ENCODE results near the gene MLPH. TPM values are rescaled to one million over a fixed set of nuclear protein-coding genes. Genes with fewer than 3 reads are reported as not detected.

MLPH gene
- total RNA-seq, 1 experiment from 2014 or later, result 6.1 TPM

DNA sequence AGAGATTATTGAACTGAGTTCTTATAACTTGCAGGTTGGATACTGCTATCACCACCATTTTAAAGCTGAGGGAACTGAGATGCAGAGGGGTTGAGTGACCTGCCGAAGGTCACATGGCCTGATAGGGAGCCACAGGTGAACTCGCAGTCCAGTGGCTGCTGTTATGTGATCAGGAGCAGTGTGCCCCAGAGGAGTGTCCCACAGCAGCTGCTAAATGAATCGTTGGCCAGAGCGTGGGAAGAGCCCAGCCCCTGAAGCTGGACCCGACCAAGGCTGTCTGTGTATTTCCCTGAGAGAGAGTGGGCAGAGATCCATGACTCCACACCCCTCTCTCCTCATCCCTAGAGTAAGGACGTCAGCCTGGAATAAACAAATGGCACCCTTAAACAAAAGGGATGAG, 52.6 kb downstream of the MLPH start:
- no peaks in the 10 kb centered on the region for H3K36me3 ChIP-seq (replicated peaks; ENCODE audit: control insufficient read depth, insufficient read depth, low read length)

DNA sequence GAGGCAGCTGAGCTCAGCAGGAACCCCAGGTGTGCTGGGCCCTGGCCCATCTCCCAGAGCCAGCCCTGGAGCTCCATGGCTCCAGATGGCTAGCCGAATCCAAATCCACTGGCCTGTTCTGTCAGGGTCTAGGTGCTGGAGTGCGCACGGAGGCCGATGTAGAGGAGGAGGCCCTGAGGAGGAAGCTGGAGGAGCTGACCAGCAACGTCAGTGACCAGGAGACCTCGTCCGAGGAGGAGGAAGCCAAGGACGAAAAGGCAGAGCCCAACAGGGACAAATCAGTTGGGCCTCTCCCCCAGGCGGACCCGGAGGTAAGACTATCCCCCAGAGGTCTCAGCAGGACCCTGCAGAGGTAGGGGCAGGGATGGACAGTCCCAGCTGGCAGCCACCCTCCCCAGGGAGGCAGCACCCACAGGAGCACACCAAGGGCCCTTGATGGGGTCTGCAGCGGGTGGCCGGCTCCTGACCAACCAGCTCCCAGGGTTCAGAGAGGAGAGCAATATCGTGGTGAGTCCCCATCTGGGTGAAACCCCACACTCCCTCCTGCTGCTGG, 53.2 kb downstream of the MLPH start:
- H3K27me3 ChIP-seq (ENCODE audit: control insufficient read depth, insufficient read depth, low read length), result no peaks in the 10 kb centered on the region
- no peak for DNase-seq
- H3K4me3 ChIP-seq (ENCODE audit: insufficient read depth, low read depth, low read length), result no peak overlapping the region
- H3K36me3 ChIP-seq (replicated peaks; ENCODE audit: control insufficient read depth, insufficient read depth, low read length), result no peaks in the 10 kb centered on the region

More for the DNA sequence above, 52.6 kb downstream of the MLPH start:
- Histone ChIP-seq H3K4me3 (ENCODE audit: insufficient read depth, low read depth, low read length) (no peak overlapping the region), H3K27me3 (ENCODE audit: control insufficient read depth, insufficient read depth, low read length) (no peaks in the 10 kb centered on the region)
- no peak for DNase-seq

DNA sequence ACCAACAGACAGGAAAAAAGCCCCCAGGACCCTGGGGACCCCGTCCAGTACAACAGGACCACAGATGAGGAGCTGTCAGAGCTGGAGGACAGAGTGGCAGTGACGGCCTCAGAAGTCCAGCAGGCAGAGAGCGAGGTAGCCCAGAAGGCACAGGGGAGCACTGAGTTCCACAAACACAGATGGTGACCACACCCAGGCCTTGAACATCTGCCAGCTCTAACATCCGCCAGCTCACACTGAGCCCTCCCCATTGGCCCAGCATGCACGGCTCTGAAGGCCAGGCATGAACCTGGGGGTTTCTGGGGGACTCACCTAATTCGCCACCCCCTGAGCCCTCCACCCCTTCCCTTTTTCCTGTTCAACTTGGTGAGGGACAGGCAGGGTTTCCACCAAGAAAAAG, 53.8 kb downstream of the MLPH start:
- H3K4me3 ChIP-seq (ENCODE audit: insufficient read depth, low read depth, low read length), result no peak overlapping the region
- no peak for DNase-seq
- no peaks in the 10 kb centered on the region for H3K27me3 ChIP-seq (ENCODE audit: control insufficient read depth, insufficient read depth, low read length)
- H3K36me3 ChIP-seq (replicated peaks; ENCODE audit: control insufficient read depth, insufficient read depth, low read length), result no peaks in the 10 kb centered on the region

DNA sequence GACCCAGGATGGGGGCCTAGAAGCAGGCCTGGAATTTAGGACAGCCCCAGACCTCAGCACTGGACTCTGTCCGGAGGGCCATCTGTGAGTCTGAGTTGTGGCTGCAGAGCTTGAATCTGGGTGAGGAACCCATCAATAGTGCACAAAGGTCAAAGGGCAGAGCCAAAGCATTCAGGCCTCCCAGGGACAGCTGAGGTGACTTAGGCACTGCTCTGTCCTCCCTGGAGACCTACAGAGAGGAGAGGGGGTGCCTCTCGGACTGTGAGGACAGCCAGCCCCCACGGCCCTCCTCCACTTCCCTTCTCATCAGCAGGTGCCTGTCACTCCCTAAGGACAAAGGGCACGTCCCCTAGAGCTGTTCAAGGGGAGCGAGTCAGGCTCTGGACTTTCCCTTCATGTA, 54.2 kb downstream of the MLPH start:
- no peak overlapping the region for H3K4me3 ChIP-seq (ENCODE audit: insufficient read depth, low read depth, low read length)
- no peaks in the 10 kb centered on the region for H3K27me3 ChIP-seq (ENCODE audit: control insufficient read depth, insufficient read depth, low read length)
- DNase-seq, result peak; percentile 39
- H3K36me3 ChIP-seq (replicated peaks; ENCODE audit: control insufficient read depth, insufficient read depth, low read length), result no peaks in the 10 kb centered on the region

DNA sequence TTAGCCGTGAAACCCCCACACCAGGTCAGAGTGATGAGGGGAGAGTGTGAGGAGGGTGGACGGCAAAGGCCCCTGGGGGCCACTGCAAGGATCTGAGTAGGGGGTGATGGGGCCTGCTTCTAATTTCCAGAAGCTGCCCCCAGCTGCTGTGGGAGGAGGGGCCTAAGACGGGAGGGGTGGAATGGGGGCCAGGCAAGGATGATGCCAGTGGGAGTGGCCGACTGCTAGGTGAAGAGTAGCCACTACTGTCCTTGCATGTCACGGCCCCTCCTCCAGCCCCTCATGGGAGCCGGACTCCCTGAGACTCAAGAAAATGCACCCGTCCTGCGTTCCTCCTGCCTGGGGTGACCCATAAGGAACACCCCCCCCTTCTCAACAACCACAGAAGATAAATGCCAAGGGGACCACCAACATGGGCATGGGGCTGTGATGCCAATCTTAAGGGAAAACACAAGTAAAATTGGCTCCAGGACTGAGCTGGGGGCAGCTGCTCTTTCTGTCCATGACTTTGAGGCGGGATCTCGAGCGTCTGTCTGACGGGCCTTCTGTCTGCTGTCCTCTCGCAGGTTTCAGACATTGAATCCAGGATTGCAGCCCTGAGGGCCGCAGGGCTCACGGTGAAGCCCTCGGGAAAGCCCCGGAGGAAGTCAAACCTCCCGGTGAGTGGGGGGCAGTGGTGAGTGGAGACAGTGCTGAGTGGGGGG, 55.1 kb downstream of the MLPH start:
- DNase-seq, result peak; percentile 59

DNA sequence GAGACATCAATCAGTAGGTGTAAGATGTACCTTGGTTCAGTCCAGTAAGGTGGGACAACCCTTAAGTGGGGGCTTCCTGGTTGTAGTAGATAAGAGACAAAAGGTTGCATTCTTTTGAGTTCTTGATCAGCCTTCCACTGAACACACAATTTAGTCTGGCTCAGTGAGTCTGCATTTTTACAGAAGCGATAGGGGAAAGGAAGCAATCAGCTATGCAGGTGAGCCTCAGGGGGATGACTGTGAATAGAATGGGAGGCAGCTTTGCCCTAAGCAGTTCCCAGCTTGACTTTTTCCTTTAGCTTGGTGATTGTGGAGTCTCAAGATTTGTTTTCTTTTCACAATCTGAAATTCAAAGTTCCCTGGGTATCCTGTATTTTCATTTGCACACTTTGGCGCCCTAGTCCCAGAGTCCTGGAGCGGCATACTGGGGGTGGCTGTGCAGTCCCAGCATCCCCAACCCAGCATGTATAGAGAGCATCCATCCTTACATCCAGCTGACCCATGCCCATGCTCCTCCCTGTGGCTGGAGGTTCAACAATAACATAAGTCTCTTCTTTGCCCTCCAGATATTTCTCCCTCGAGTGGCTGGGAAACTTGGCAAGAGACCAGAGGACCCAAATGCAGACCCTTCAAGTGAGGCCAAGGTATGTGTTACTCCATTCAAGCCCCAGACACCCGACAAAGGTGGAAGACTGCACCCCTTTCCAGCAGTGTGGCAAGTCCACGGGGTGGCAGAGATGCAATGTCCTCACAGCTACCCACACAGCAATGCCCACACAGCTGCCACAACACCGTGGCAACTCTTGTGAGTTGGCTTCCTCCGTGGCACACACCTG, 59.2 kb downstream of the MLPH start:
- H3K4me3 ChIP-seq (ENCODE audit: insufficient read depth, low read depth, low read length), result no peak overlapping the region
- DNase-seq, result no peak
- H3K27me3 ChIP-seq (ENCODE audit: control insufficient read depth, insufficient read depth, low read length), result no peaks in the 10 kb centered on the region
- H3K36me3 ChIP-seq (replicated peaks; ENCODE audit: control insufficient read depth, insufficient read depth, low read length), result no peaks in the 10 kb centered on the region

More for the DNA sequence above, 55.1 kb downstream of the MLPH start:
- no peaks in the 10 kb centered on the region for H3K27me3 ChIP-seq (ENCODE audit: control insufficient read depth, insufficient read depth, low read length)
- no peak overlapping the region for H3K4me3 ChIP-seq (ENCODE audit: insufficient read depth, low read depth, low read length)
- no peaks in the 10 kb centered on the region for H3K36me3 ChIP-seq (replicated peaks; ENCODE audit: control insufficient read depth, insufficient read depth, low read length)

DNA sequence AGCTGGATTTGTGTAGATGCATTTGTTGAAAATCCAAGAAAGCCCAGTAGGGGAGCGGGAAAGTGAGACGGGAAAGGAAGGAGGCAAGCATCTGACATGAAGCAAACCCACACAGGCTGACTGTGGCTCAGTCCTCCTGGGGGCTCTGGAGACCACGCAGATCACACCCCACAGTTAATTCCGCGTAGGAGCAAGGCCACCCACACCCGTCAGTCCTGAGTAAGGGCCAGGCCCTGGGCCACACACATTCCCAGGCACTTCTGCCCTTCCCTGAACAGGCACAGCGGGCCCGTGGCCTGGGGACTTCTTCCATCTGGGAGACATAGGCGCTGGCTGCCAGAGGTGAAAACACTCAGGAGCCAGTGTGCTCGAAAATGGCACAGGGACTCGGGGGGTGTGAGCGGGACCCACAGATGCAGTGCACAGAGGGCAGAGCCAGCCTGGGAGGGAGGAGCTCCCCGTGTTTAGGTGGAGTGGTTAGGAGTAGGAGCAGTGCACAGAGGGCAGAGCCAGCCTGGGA, 59.9 kb downstream of the MLPH start:
- no peaks in the 10 kb centered on the region for H3K36me3 ChIP-seq (replicated peaks; ENCODE audit: control insufficient read depth, insufficient read depth, low read length)
- no peaks in the 10 kb centered on the region for H3K27me3 ChIP-seq (ENCODE audit: control insufficient read depth, insufficient read depth, low read length)
- no peak overlapping the region for H3K4me3 ChIP-seq (ENCODE audit: insufficient read depth, low read depth, low read length)
- peak; percentile 46 for DNase-seq

DNA sequence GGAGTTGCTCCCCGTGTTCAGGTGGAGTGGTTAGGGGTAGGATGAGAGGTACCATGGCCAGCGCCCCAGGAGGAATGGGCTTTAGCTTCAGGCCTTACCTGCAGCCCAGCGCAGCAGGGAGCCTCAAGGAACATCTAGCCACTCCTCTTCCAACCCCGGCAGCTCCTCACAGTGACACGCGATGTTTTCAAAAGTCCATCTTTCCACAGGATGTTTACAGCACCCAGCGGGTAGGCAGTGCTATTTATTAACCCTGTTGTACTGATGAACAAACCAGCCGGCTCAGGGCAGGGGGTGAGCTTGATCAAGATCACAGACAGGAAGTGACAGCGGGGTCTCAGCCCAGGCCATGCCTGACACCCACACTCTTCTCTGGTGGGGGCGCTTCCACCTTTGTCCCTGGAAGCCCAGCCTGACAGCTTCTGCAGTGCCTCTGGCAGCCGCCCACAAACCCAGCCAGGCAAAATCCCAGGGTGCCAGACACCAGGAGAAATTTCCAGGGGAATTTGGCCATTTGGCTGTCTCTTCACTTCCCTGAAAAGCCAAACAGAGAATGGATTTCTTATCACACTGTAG, 60.9 kb downstream of the MLPH start:
- no peaks in the 10 kb centered on the region for H3K36me3 ChIP-seq (replicated peaks; ENCODE audit: control insufficient read depth, insufficient read depth, low read length)
- peak; percentile 74 for DNase-seq
- no peak overlapping the region for H3K4me3 ChIP-seq (ENCODE audit: insufficient read depth, low read depth, low read length)
- no peaks in the 10 kb centered on the region for H3K27me3 ChIP-seq (ENCODE audit: control insufficient read depth, insufficient read depth, low read length)

DNA sequence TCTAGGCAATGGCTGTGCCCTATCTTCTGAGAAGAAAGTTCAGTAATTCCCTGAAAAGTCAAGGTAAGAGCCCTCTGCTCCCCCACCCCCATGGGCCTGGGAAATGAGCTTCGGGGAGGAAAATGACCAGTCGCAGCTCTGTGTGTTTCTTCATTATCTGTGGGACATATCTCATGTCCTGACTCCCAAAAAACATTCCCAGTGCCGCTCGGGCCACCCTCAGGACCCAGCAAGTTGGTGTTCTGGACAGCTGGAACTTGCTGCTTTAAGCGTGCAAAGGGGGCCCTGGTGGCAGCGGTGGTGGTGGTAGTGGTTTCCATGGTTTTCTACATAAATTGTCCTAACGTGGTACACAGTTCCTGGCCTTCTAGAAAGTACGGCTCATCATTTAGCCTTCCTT, 62.2 kb downstream of the MLPH start:
- Histone ChIP-seq H3K36me3 (replicated peaks; ENCODE audit: control insufficient read depth, insufficient read depth, low read length) (peaks cover 2% of the 10 kb centered on the region), H3K4me3 (ENCODE audit: insufficient read depth, low read depth, low read length) (no peak overlapping the region), H3K27me3 (ENCODE audit: control insufficient read depth, insufficient read depth, low read length) (no peaks in the 10 kb centered on the region)
- no peak for DNase-seq

DNA sequence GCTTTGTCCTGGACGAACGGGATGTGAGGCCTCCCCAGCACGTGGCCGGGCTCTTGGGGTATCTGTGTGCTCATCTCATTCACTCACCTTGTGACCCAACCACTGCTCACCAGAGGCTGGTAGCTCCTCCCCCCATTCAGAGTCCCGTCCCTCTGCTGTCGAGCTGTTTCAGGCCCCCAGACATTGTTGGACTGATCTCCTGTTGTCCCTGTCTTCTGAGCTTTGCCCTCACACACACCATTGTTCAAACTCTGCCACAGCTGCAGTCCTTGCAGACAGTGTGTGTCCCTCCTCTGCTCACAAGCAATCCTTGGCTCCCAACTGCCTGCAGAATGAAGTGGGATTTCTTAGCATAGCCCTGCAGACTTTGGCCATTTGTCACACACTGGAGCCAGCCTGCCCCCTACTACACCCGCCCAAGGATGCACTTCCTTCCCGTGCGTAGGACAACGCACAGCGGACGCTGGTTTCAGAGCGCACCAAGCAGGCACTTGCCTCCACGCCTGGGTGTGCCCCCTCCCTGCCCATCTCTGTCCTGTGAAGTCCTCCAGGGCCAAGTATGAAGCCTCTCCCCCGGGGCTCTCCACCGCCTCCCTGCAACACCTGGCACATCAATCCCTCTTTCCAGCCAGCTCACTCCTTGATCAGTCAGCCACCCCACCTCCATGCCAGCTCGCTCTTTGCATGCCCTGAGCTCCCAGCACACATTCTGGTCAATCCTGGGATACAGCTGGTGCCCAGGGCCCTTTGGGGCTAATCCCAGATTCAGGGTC, 62.8 kb downstream of the MLPH start:
- DNase-seq, result peak; percentile 48
- Histone ChIP-seq H3K36me3 (replicated peaks; ENCODE audit: control insufficient read depth, insufficient read depth, low read length) (peaks cover 2% of the 10 kb centered on the region), H3K4me3 (ENCODE audit: insufficient read depth, low read depth, low read length) (no peak overlapping the region), H3K27me3 (ENCODE audit: control insufficient read depth, insufficient read depth, low read length) (no peaks in the 10 kb centered on the region)

DNA sequence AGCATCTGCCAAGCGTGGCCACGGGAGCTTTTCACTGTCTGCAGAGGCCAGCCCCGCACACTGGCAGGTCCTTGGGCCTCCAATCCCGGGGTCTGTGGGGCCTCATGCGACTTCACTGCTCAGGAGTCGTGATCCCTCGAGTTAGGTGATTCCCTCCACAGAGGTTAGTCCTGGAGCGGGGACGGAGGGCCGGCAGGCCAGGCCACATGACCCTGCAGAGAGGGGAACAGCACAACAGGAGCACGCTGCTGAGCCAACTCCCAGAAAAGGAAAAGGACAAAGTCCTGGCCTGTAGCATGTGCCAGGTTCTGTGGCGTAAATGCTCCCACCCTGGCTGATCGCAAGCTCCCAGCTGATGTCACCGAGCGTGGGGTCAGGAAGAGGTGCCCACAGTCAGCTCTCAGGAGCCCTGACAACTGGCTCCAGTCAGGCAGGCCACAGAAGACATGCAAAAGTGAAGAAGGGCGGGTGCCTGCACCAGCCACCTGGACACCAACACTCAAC, 64.1 kb downstream of the MLPH start:
- Histone ChIP-seq H3K27me3 (ENCODE audit: control insufficient read depth, insufficient read depth, low read length) (no peaks in the 10 kb centered on the region), H3K4me3 (ENCODE audit: insufficient read depth, low read depth, low read length) (no peak overlapping the region), H3K36me3 (replicated peaks; ENCODE audit: control insufficient read depth, insufficient read depth, low read length) (peaks cover 2% of the 10 kb centered on the region)
- DNase-seq, result peak; percentile 34

DNA sequence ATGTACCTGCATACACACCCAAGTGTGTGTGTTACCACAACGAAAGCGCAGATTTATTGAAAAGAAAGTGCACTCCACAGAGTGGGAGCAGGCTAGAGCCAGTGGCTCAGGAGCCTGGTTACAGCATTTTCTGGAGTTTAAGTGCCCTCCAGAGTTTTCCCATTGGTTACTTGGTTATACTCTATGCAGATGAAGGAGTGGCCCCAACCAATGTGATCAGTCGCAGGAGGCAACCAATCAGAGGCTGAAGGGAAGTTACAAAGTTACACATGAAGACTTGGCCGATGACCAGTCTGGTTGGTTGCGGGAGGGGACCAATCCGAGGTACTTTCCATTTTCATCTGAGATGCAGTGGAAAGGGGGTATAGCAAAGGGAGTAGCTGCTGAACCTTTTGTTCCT, 65.9 kb downstream of the MLPH start:
- DNase-seq, result no peak
- H3K27me3 ChIP-seq (ENCODE audit: control insufficient read depth, insufficient read depth, low read length), result no peaks in the 10 kb centered on the region
- no peak overlapping the region for H3K4me3 ChIP-seq (ENCODE audit: insufficient read depth, low read depth, low read length)
- H3K36me3 ChIP-seq (replicated peaks; ENCODE audit: control insufficient read depth, insufficient read depth, low read length), result peaks cover 2% of the 10 kb centered on the region

DNA sequence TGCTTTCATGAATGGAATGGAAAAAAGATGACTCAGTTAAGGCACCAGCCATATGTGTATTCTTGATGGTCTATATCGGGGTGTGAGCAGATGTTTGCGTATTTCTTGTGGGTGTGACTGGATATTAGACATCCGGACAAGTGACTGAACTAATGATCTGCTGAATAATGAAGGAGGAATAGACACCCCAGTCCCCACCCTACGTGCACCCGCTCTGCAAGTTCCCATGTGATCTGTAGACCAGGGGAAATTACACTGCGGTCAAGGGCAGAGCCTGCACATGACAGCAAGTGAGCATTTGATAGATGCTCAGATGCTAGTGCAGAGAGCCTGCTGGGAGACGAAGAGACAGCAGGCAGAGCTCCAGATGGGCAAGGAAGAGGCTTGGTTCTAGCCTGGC, 66.9 kb downstream of the MLPH start:
- DNase-seq, result no peak
- Histone ChIP-seq H3K4me3 (ENCODE audit: insufficient read depth, low read depth, low read length) (no peak overlapping the region), H3K27me3 (ENCODE audit: control insufficient read depth, insufficient read depth, low read length) (no peaks in the 10 kb centered on the region), H3K36me3 (replicated peaks; ENCODE audit: control insufficient read depth, insufficient read depth, low read length) (peaks cover 2% of the 10 kb centered on the region)

DNA sequence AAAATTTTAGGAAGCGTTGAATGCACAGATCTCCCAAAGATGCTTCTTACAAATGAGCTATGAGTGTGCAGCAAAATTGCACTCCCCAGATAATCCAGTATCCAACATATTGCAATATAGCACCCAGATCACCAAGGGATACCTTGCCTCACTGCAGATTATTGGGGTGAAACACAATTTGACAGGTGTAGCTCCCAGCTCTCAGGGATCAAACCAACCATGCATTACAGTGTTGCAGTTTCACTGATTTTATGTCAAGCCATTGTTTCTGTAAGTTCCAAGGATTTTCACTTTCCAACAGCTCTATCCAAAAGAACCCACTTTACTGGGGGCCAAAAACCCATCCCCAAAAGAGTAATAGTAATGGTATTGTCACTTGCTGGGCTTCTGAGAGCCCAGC, 68.5 kb downstream of the MLPH start:
- peaks cover 2% of the 10 kb centered on the region for H3K36me3 ChIP-seq (replicated peaks; ENCODE audit: control insufficient read depth, insufficient read depth, low read length)
- no peak for DNase-seq
- H3K4me3 ChIP-seq (ENCODE audit: insufficient read depth, low read depth, low read length), result no peak overlapping the region
- H3K27me3 ChIP-seq (ENCODE audit: control insufficient read depth, insufficient read depth, low read length), result no peaks in the 10 kb centered on the region

Data from H7 (cell line).